ENCODE measurements around the gene ASCL2.
A peak's percentile ranks its signal among the peaks of the same experiment; 100 is the strongest.

The ASCL2 gene

DNA sequence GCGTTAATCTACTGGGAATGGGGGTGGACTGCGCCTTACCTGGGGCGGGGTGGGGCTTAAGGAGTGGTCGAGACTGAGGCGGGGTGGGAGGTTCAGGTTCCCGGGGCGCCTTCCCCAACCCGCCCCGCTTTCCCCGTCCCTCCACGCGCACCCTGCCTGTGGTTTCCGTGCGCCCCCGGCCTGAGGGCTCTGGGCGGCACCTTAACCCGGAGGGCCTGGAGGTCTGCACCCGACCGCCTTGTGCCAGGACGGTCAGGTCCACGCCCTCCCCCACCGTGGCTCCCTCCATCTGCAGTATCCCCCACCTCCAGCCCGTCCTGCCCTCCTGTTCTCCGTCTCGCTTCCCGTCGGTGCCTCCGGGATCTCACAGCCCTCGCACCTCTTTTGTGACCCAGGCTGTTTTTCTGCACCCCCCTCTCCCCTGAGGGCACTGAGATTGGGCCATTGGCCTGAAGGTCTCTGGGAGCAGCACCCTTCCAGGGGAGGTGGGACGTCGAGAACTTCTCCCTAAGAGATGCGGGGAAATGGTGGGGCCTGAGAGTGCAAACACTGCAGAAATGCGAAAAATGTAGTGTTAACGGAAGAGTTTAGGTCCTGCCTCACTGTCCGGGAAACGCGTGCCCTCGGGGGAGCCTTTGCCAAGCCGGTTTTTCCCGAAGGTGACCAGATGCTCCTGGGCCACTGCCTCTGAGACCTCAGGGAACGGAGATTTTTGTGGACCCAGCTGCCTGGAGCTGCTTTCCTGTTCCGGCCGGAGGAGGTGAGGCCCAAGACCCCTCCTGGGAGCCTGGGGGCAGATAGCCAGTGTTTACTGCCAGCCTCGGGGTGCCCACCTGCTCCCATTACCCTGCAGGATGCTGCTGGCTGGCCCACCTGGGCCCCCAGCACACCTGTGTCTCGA lies 1.2 kb upstream of the ASCL2 start:
- DNase-seq = no peak

DNA sequence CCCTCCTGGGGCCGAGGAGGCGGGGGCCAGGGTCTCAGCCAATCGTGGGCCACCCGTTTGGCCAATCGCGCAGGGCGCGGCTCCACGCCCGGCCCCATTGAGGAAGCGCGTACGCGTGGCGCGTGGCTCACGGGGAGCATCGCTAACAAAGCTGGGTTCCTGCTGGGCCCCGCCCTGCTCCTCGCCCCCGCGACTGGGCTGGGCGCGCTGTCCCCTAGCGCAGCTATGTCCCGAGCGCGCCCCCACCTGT lies 614 bp upstream of the ASCL2 start:
- no peak for DNase-seq

DNA sequence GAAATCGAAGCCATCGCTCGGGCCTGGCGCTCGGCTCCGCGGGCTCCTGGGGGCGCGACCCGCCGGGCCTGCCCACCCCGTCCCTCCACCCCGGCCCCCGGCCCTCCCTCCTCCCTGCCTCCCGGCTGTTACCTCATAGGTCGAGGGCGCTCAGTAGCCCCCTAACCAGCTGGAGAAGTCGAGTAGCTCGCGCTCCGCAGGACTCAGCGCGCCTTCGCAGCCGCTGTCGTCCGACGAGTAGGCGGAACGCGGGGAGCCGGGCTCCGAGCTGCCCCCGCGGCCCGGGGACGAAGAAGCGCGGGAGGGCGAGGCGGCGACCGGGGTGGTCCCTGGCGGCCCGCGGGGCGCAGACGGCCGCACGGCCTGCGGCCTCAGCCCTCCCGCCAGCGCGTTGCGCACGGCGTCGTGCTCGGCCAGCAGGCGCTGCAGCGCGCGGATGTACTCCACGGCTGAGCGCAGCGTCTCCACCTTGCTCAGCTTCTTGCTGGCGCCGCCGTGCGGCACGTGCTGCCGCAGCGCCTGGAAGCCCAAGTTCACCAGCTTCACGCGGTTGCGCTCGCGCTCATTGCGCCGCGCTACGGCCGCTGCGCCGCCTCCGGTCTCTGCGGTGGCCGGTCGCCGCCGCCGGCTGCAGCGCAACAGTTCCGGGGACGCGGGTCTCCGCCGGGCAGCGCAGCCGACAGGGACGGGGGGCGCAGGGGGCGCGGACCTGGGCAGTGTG lies 627 bp downstream of the ASCL2 start:
- DNase-seq = peak; percentile 57

- DNase-seq = peak; percentile 79
These were observed 1.4 kb downstream of the ASCL2 start for GRCh38 chr11:2268729-2269600.

DNA sequence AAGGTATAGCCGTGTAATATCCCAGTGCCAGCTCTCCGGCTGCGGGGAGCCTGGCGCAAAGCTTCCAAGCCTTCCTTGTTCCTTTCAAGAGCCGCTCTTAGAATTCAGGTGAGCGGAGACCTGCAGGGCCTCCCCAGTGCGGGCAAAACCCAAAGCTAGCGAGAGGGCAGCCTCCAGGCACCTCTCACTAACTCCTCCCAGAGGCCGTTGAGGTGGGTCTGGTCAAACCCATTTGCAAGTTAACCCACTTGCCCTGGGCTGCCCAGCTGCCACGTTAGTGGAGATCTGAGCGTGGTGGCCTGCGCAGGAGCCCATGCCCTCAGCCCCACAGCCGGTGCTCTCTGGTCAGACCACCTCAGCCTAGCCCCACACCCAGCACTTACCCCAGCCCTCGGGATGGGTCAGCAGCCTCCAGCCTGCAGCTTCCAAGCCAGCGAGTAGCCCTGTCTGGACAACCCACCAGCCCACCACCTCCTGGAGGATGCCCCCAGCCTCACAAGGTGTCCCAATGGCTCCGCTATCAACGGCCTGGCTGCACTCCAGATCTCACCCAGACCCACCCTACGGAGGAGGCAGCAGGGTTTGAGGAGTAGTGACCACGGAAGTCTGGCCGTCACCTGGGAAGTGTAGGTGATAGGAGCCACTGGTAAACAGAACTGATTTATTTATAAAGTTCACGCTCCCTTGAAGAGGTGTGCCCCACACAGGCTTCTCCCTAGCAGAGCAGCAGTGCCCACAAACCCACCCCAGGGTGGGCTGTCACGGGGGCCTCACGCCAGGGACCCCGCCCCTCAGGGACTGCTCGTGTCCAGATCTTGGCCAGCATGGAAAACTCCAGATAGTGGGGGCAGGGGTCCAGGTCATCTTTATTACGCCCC lies 2.3 kb downstream of the ASCL2 start:
- no peak for DNase-seq

- DNase-seq = no peak
These were observed 3.0 kb downstream of the ASCL2 start for GRCh38 chr11:2267306-2267850.

DNA sequence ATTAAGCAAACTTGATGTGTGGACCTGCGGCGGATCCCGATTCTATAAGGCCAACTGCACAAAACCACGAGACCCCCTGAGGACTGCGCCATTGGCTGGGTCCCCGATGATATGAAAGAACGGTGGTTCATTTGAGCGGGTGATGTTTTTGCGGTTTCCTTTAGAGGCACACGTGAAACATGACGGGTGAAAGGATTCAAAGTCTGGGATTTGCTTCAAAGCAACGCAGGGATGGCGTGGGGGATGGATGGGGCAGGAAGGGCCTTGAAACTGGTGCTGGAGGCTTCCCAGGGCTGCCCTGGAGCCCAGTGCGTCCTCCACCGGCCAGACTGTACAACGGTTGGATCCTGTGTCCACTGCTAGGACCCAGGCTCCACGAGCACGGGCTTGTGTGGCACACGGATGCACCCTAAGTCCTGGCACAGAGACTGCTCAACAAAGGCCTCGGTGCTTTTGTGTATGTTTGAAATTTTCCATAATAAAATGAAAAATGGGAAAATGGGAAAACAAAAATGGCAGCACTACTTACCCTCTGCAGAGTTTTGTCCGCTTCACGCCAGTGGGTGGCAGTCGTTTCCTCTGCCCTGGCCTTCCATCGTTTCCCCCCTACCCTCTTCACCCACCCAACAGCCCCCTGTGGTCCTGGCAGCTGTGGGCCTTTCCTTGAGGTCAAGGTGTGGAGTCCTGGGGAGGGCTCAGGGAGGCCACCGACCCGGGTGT lies 3.6 kb downstream of the ASCL2 start:
- DNase-seq = no peak

GRCh38 chr11:2265854-2266585 lies 4.4 kb downstream of the ASCL2 start:
- no peak for DNase-seq

- DNase-seq = no peak
These were observed 5.0 kb downstream of the ASCL2 start for GRCh38 chr11:2265396-2265795.

- DNase-seq = no peak
These were observed 5.9 kb downstream of the ASCL2 start for GRCh38 chr11:2264366-2265053.

- DNase-seq = no peak
These were observed 6.5 kb downstream of the ASCL2 start for GRCh38 chr11:2263724-2264360.

DNA sequence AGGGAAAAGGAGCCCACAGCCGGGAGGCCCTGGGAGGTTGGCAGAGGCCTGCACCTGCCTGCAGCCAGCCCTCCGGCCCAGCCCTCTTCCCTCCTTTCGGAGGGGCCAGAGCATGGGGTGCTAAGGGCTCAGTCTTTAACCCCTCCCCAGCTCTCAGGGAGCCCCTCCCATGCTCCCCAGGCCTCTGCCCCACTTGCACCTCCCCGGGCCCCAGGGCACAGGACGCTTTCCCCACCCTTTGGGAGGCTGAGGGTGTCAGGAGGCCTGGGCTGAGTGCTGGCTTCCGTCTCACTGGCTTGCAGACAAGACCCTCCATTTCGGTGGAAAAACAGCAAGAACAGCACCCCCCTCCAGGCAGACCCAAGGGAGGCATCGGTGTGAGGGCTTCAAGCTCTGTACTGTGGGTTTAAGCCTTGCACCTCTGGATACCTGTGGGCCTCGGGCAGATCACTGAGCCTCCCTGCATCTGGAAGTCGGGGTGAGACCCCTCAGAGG lies 7.3 kb downstream of the ASCL2 start:
- no peak for DNase-seq

- no peak for DNase-seq
These were observed 7.9 kb downstream of the ASCL2 start for GRCh38 chr11:2262301-2263070.

DNA sequence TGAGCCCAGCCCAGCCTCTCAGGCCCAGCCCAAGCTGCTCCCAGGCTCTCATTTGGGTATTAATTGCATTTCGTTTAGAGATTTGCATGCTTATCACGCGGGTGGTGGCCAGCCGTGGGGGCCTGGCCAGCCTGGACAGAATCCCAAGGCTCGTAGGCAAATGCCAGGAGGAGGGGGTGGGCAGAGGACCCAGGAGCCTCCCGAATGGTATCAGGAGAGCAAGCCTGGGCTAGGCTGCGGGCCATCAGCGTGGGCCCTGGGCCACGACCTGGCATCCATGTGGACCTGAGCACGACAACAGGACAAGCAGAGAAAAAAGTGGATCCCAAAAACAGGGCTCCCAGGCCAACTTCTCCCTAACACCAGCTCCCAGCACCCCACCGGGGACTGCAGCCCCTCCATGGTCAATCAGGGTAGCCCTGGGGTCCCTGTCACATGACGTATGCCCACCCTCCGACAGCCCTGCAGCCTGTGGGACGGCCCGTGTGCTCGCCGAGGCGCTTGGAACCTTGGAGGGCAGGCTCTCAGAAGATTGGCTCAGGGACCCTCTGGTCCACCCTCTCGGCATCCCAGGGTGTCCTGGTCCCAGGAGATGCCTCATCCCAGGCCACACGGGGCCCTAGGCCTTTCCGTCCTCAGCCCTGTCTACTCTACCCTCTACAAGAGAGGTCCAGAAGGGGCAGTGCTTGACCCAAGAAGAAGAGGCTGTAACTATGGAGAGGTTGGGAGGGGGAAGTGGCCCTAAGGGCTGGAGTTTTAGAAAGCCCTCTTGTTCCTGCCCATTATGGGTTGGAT lies 8.8 kb downstream of the ASCL2 start:
- DNase-seq = no peak

GRCh38 chr11:2260491-2261364 lies 9.7 kb downstream of the ASCL2 start:
- no peak for DNase-seq

DNA sequence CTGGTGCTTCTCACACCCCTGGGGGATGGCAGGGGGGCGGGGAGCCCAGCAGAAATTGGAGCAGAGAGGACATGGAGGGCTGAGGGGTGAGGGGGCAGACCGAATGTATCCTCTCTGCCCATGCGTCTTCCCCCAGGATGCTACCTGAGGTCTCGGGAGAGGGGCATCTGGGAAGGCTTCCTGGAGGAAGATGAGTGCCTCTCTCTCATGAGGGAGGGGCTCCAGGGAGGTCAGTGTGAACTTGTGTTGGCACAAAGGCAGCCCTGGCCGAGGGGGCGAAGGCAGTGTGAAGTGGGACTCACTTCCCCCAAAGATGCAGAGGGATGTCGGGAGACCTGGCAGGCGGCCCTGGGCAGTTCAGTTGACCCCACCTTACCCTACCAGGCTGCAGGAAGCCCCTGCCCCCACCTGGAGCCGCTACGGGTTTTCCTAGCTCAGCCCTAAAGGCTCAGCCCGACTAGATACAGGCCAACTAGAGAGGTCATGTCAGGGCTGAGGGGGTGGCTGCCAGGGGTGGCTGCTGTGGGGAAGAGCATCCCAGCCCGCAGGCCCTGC lies 10.4 kb downstream of the ASCL2 start:
- DNase-seq = no peak

DNA sequence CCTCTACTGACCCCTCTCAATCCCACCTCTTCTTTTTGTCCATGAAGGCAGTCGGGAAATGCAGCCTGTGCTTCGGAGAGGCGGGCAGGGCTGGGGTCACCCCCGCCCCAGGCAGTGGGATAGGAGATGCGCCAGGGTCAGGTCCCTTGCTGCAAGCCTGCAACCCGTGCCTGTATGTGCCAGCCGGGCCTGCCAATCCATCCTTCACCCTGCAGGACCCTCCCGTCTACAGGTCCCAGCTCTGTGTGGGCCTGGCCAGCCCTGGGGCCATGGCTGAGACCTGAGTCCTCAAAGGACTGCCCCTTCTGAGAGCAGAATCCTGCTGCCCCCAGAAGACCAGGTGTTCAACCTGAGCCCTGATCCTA lies 10.9 kb downstream of the ASCL2 start:
- no peak for DNase-seq

Measured in activated CD4-positive, CD25-positive, alpha-beta regulatory T cell treated with anti-CD3 and anti-CD28 coated beads, Interleukin-2, amount 50 U/mL, for 72 hours (primary cell).